CD4-positive, alpha-beta T cell (primary cell): ENCODE results near the gene ZNF385B. TPM values are rescaled to one million over a fixed set of nuclear protein-coding genes. Genes with fewer than 3 reads are reported as not detected.

Source experiments
- ATAC-seq: fragments of 200-7000 bp; cut with Tn5 transposase; one replicate; pipeline ENCODE4 v1.10.0; 2022; ENCODE audit warnings: mild to moderate bottlenecking; ENCODE audit not compliant: poor library complexity
- CTCF ChIA-PET: fragments of 350-600 bp; sonication (Branson Sonifier 250); formaldehyde crosslinking; loops from one replicate; lab custom pipeline; 2021; ENCODE audit warnings: antibody characterized with exemption, inconsistent platforms; lab: Charles Lee
- POLR2A ChIA-PET: fragments of 350-600 bp; sonication (Branson Sonifier 250); formaldehyde crosslinking; loops from one replicate; lab custom pipeline; 2021; ENCODE audit warnings: antibody characterized with exemption, inconsistent platforms; lab: Charles Lee
- DNase-seq, 14 experiments: peaks; one replicate each; pipeline ENCODE4 v3.0.0-alpha.2; 2013 to 2020; ENCODE audit warnings: mixed read lengths in 2 of 14
- H3K27ac ChIP-seq, 2 donors: one replicate each; pipeline versions ENCODE4 v1.5.1 to v1.7.0; 2013; ENCODE audit warnings: low read length in 2 of 2, low read depth in 1 of 2, mild to moderate bottlenecking in 1 of 2
- H3K27me3 ChIP-seq, 2 experiments: 1 replicate in 1 of 2; 2 replicates in 1 of 2; pipeline versions ENCODE4 v1.6.1 to v1.7.0; 2013; ENCODE audit warnings: low read length in 2 of 2, control low read depth in 1 of 2, mild to moderate bottlenecking in 1 of 2, moderate library complexity in 1 of 2; ENCODE audit not compliant: insufficient read depth in 2 of 2, control insufficient read depth in 1 of 2
- H3K36me3 ChIP-seq: one replicate; pipeline ENCODE4 v1.6.1; 2013; ENCODE audit warnings: low read length, control low read depth; ENCODE audit not compliant: insufficient read depth
- H3K4me1 ChIP-seq: one replicate; pipeline ENCODE4 v1.6.1; 2013; ENCODE audit warnings: low read length, control low read depth; ENCODE audit not compliant: insufficient read depth
- H3K4me3 ChIP-seq: one replicate; pipeline ENCODE4 v1.5.1; 2013; ENCODE audit warnings: mild to moderate bottlenecking, low read length, moderate library complexity
- H3K9me3 ChIP-seq, 2 experiments: 1 replicate in 1 of 2; 2 replicates in 1 of 2; pipeline versions ENCODE4 v1.6.1 to v1.7.0; 2013; ENCODE audit warnings: low read length in 2 of 2, mild to moderate bottlenecking in 2 of 2, control low read depth in 1 of 2, moderate library complexity in 1 of 2; ENCODE audit not compliant: control insufficient read depth in 1 of 2, insufficient read depth in 1 of 2
- H3K27ac Mint-ChIP-seq: one replicate; pipeline ENCODE4 v1.8.0; 2020; ENCODE audit warnings: mixed read lengths
- H3K27me3 Mint-ChIP-seq: one replicate; pipeline ENCODE4 v1.8.0; 2021; ENCODE audit warnings: mixed read lengths
- H3K36me3 Mint-ChIP-seq: one replicate; pipeline ENCODE4 v1.8.0; 2021; ENCODE audit warnings: low read depth, mixed read lengths
- H3K4me1 Mint-ChIP-seq: one replicate; pipeline ENCODE4 v1.8.0; 2021; ENCODE audit warnings: low read depth, mixed read lengths
- H3K4me3 Mint-ChIP-seq: one replicate; pipeline ENCODE4 v1.8.0; 2020; ENCODE audit warnings: mild to moderate bottlenecking, mixed read lengths
- H3K9me3 Mint-ChIP-seq: one replicate; pipeline ENCODE4 v1.8.0; 2020; ENCODE audit warnings: mixed read lengths
- intact Hi-C, 2 experiments: fragments of 100-400 bp; cut with DNase I in 1 of 2; cut with micrococcal nuclease in 1 of 2; formaldehyde crosslinking; loops; one replicate each; pipeline versions ENCODE4 v1.15.1 to v1.9.0; 2023 to 2025; cut with DNase I, micrococcal nuclease
- total RNA-seq, 174 experiments: library from RNA in 2 of 174; stranded (reverse) in 2 of 174; gene quantifications; one replicate each; pipeline ENCODE4 v1.2.3 and lab custom pipeline; 2021 to 2026
- TF ChIP-seq, protein P1 (sequence below): fragments of 200-600 bp; IDR thresholded peaks from one replicate; pipeline ENCODE4 v1.8.0; 2022; ENCODE audit warnings: antibody characterized with exemption, mild to moderate bottlenecking

Gene ZNF385B
- total RNA-seq, 2 experiments from 2014 or later: not detected

DNA sequence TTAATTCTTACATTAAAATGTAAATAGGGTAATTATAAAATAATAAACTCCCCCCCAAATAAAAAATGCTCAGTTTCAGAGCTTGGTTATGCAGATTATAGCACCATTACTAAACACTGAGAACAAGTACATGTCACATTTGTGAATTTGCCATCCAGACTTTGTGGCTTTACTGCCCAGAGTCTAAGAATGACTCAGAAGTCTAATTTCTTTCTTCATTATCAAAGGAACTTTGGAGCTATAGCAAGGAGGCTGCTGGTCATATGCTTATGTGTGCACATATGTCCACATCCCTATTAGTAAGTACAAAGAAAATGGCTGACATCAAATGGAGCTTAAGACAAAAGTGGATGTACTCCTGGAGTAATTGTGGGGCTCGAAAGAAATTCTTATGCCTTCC is 348.2 kb downstream of the ZNF385B start:
- CTCF ChIA-PET: no interaction called here

DNA sequence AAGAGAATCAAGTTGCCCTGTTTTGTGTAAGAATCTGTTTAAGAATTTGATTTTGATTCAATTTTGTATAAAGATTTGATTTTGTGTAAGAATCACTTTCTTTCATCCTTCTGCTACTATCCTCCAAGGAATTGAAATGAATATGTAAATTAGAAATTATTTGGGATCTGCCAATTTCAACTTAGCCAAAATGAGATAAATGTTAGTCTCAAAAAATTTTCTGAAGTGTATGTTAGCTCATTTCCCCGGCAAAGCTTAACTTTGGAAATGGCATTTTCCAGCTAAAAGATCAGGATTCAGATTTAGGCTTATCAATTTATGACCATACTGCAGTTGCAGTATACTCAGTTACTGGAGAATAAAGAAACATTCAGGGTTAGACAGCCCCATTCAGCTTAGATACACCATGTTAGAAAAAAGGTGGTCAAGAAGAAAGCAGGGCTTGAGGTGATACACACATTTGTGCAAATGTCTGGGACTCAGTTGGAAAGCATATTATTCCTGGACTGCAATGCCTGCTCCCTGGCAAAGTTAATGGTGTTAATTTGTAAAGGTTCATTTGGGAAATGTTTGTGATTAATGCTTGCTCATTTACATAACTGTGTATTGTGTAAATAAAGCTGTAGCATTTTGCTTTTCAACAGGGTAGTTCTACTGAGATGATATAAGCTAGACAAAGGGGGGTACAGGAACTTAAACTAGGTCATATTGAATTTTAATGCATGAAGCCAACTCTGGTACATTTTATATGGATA is 349.0 kb downstream of the ZNF385B start:
- Histone ChIP-seq H3K27me3 (no peaks in the 10 kb centered on the region), H3K9me3 (no peaks in the 10 kb centered on the region), H3K27ac (no peak overlapping the region), H3K4me3 (no peak overlapping the region), H3K36me3 (no peaks in the 10 kb centered on the region), H3K4me1 (no peaks in the 10 kb centered on the region)
- CTCF ChIA-PET: no interaction called here
- no peak overlapping the region for H3K27ac Mint-ChIP-seq
- H3K36me3 Mint-ChIP-seq: no peaks in the 10 kb centered on the region
- intact Hi-C loops: no loop called here
- no peak overlapping the region for H3K4me3 Mint-ChIP-seq
- POLR2A ChIA-PET: no interaction called here
- H3K4me1 Mint-ChIP-seq: no peaks in the 10 kb centered on the region
- ATAC-seq: no peak
- DNase-seq: no peak
- no peaks in the 10 kb centered on the region for H3K27me3 Mint-ChIP-seq
- TF ChIP-seq, protein P1, sequence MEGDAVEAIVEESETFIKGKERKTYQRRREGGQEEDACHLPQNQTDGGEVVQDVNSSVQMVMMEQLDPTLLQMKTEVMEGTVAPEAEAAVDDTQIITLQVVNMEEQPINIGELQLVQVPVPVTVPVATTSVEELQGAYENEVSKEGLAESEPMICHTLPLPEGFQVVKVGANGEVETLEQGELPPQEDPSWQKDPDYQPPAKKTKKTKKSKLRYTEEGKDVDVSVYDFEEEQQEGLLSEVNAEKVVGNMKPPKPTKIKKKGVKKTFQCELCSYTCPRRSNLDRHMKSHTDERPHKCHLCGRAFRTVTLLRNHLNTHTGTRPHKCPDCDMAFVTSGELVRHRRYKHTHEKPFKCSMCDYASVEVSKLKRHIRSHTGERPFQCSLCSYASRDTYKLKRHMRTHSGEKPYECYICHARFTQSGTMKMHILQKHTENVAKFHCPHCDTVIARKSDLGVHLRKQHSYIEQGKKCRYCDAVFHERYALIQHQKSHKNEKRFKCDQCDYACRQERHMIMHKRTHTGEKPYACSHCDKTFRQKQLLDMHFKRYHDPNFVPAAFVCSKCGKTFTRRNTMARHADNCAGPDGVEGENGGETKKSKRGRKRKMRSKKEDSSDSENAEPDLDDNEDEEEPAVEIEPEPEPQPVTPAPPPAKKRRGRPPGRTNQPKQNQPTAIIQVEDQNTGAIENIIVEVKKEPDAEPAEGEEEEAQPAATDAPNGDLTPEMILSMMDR: no peak
- no peaks in the 10 kb centered on the region for H3K9me3 Mint-ChIP-seq

More for the DNA sequence above, 348.2 kb downstream of the ZNF385B start:
- Mint-ChIP-seq H3K27ac (no peak overlapping the region), H3K4me1 (no peaks in the 10 kb centered on the region), H3K4me3 (no peak overlapping the region), H3K36me3 (no peaks in the 10 kb centered on the region), H3K9me3 (no peaks in the 10 kb centered on the region), H3K27me3 (no peaks in the 10 kb centered on the region)
- TF ChIP-seq, protein P1: no peak
- POLR2A ChIA-PET: no interaction called here
- intact Hi-C loops: no loop called here
- no peak overlapping the region for H3K4me3 ChIP-seq
- H3K27me3 ChIP-seq: no peaks in the 10 kb centered on the region
- DNase-seq (no peak), ATAC-seq (no peak)
- no peaks in the 10 kb centered on the region for H3K36me3 ChIP-seq
- H3K27ac ChIP-seq: no peak overlapping the region
- H3K4me1 ChIP-seq: no peaks in the 10 kb centered on the region
- no peaks in the 10 kb centered on the region for H3K9me3 ChIP-seq

GRCh38 chr2:179511105-179511789 is 350.2 kb downstream of the ZNF385B start:
- Mint-ChIP-seq H3K27ac (no peak overlapping the region), H3K27me3 (no peaks in the 10 kb centered on the region), H3K4me1 (no peaks in the 10 kb centered on the region), H3K36me3 (no peaks in the 10 kb centered on the region), H3K9me3 (no peaks in the 10 kb centered on the region), H3K4me3 (no peak overlapping the region)
- intact Hi-C loops: no loop called here
- Histone ChIP-seq H3K27ac (no peak overlapping the region), H3K9me3 (no peaks in the 10 kb centered on the region), H3K36me3 (no peaks in the 10 kb centered on the region), H3K4me1 (no peaks in the 10 kb centered on the region), H3K27me3 (no peaks in the 10 kb centered on the region), H3K4me3 (no peak overlapping the region)
- TF ChIP-seq, protein P1: no peak
- CTCF ChIA-PET: no interaction called here
- DNase-seq: no peak
- POLR2A ChIA-PET: no interaction called here
- no peak for ATAC-seq
